Measurements from ENCODE around the gene CTSA.

GRCh38 chr20:45899046-45899835 is 8.1 kb downstream of the CTSA start:
- no peak for TF ChIP-seq POLR2AphosphoS5 (IDR thresholded peaks at IDR 0.05; ENCODE audit: low read depth, low read length)
- TF ChIP-seq REST (IDR thresholded peaks at IDR 0.05; ENCODE audit: insufficient read depth in 1 of 2, low read depth in 2 of 2, low read length in 2 of 2), result no peak

All from PFSK-1 (cell line).